Ectodermal cell (in vitro differentiated cells): ENCODE data around the gene LILRB5.
"Not testable (repeated sequence)": the region's sequence is repeated elsewhere in the genome, so short reads cannot be mapped to it uniquely, and the experiment has no call there.

ENCODE experiments used
- H3K27ac ChIP-seq: 2 replicates; pipeline ENCODE4 v1.7.0; 2013; ENCODE audit warnings: mild to moderate bottlenecking, low read depth, low read length; ENCODE audit not compliant: insufficient read depth, poor library complexity, severe bottlenecking
- H3K27me3 ChIP-seq: 2 replicates; pipeline ENCODE4 v1.7.0; 2013; ENCODE audit warnings: mild to moderate bottlenecking, low read length; ENCODE audit not compliant: insufficient read depth, control insufficient read depth, poor library complexity, severe bottlenecking
- H3K36me3 ChIP-seq: one replicate; pipeline ENCODE4 v1.7.0; 2013; ENCODE audit warnings: low read length; ENCODE audit not compliant: control insufficient read depth, insufficient read depth
- H3K4me1 ChIP-seq: one replicate; pipeline ENCODE4 v1.7.0; 2013; ENCODE audit warnings: low read length; ENCODE audit not compliant: control insufficient read depth, insufficient read depth
- H3K4me3 ChIP-seq: 2 replicates; pipeline ENCODE4 v1.7.0; 2013; ENCODE audit warnings: low read depth, low read length, control low read depth; ENCODE audit not compliant: insufficient read depth
- H3K9me3 ChIP-seq: 2 replicates; pipeline ENCODE4 v1.7.0; 2013; ENCODE audit warnings: mild to moderate bottlenecking, low read length, moderate library complexity; ENCODE audit not compliant: control insufficient read depth
- WGBS, 2 experiments: methylation state at CpG; one replicate each; pipeline ENCODE4 v1.1.7; 2013; ENCODE audit warnings: missing lambda C conversion rate in 2 of 2; 5-methylcytosine and 5-hydroxymethylcytosine counted together

The LILRB5 gene

DNA sequence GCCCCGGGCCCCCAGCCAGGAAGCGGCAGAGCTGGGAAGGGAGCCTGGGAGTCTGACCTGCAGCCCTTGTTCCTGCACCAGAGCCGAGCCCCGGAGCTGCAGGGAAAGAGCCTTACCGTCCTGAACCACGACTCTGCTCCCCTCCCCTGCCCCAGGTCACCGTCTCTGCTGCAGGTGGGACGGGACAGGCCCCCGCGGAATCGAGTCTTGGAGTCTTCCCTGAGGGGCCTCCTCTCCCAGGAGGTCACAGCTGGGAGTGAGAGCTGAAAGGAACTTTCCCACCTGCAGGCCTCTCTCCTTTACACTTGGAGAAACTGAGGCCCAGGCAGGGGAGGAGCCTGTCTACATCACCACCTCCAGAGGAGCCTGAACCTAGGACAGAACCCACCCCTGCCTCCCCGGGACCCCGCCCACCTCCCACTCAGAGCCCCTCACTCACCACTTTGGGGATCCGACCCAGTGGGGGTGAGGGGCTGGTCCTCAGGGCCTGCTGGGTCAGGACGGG lies 20.1 kb upstream of the LILRB5 start:
- H3K4me3 ChIP-seq, H3K4me1 ChIP-seq, H3K27ac ChIP-seq, H3K9me3 ChIP-seq, H3K36me3 ChIP-seq, H3K27me3 ChIP-seq: not testable (repeated sequence)
- WGBS, 2 experiments = 86 to 90% methylated on average over 12 of the region's 15 CpGs

DNA sequence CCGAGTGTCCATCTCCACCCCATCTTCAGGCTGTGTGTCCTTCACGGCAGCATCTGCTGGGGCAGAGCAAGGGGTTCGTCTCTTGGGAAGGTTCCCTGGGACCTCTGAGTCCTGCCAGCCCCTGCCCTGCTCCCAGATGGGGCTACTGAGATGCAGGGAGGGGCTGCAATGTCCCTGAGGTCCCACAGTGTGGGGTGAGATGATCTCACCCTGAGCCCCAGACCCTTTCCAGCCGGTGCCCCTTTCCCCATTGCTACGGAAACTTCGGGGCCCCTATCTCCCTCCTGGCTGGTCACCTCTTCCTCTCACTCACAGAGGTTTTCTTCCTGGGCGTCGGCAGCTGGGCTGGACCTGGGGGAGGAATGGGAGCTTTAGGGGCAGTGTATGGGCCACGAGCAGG lies 18.9 kb upstream of the LILRB5 start:
- 82 to 91% methylated on average over 6 of the region's 9 CpGs for WGBS, 2 experiments
- Histone ChIP-seq H3K27me3 (no peaks in the 10 kb centered on the region), H3K9me3 (no peaks in the 10 kb centered on the region), H3K27ac (no peak overlapping the region), H3K4me3 (no peak overlapping the region), H3K4me1 (no peaks in the 10 kb centered on the region), H3K36me3 (no peaks in the 10 kb centered on the region)

DNA sequence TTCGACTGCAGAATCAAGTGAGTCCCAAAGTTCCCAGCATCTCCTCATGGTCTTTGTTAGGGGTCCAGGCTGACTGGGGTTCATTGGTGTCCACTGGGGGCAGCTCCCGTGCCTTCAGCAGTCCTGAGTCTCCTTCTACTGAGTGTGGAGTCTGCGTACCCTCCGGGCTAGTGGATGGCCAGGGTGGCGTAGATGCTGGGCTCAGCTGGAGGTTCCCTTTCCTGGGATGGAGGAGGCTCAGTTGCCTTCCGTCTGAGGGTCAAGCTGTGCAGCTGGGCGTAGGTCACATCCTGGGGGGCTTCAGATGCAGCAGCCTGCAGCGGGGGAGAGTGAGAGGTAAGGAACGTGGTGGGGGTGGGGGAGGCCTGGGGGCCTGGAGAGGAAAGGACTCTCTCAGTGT lies 17.4 kb upstream of the LILRB5 start:
- not testable (repeated sequence) for H3K27ac ChIP-seq, H3K9me3 ChIP-seq, H3K4me3 ChIP-seq, H3K4me1 ChIP-seq, H3K36me3 ChIP-seq, H3K27me3 ChIP-seq
- 76 to 79% methylated on average over 9 of the region's 9 CpGs for WGBS, 2 experiments

DNA sequence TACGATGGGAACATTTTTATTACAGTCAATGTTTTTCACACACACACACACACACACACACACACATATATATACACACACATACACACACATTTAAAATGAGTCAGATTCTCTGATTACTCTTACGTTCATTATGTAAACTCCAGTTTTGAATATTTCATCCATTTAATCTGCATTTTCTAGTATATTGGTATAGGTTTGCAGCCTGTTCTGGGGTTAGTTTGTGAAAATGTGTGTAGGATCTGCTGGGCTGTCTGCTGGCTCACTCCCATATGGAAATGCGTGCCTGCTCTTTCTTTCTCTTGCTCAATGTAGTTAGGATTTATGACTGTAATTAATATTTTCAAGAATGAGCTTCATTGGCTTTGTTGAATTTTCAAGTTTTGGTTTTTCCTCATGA lies 16.7 kb upstream of the LILRB5 start:
- Histone ChIP-seq H3K27me3 (no peaks in the 10 kb centered on the region), H3K4me1 (no peaks in the 10 kb centered on the region), H3K36me3 (no peaks in the 10 kb centered on the region), H3K27ac (no peak overlapping the region), H3K9me3 (no peaks in the 10 kb centered on the region), H3K4me3 (no peak overlapping the region)
- WGBS, 2 experiments = 93 to 94% methylated on average over 2 to 3 of the region's 3 CpGs

DNA sequence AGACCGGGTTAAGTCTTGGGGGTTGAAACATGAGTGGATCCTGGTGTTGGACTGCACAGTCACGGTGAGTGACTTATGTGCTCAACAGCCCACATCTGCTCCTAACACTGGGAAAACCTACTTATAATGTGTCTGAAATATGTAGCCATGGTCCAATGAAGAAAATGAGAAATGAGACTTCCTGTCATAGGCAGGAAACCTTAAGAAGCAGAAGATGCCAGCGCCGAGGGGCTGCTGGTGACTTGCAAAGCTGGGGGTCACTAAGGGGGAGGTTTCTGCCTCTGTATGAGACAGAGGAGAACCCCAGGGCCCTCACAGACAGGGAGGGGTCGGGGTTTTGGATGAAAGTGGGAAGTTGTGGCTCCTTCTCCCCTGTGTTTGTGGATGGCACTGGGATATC lies 15.1 kb upstream of the LILRB5 start:
- H3K4me3 ChIP-seq, H3K27ac ChIP-seq, H3K27me3 ChIP-seq, H3K9me3 ChIP-seq, H3K4me1 ChIP-seq, H3K36me3 ChIP-seq: not testable (repeated sequence)
- WGBS, 2 experiments = 86 to 88% methylated on average over 5 of the region's 5 CpGs

DNA sequence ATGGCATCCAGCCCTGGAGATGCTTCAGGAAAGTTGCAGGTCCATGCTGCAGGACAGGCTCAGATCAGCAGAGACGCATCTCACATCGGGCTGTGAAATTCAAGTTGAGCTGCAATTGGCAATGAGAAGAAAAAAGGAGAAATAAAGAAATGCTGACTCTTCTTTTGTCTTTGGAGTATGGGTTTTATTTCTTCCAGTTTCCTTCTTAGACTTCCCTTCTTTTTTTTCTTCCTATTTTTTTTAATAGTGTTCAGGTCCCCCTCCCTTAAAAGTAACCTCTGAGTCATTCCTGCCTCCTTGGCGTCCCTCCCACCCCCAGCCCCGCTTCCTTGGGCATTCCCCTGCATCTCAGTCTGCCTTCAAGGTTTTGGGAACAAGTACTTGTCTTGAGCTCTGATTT lies 14.5 kb upstream of the LILRB5 start:
- 76 to 89% methylated on average over 3 to 4 of the region's 4 CpGs for WGBS, 2 experiments
- not testable (repeated sequence) for H3K9me3 ChIP-seq, H3K27me3 ChIP-seq

DNA sequence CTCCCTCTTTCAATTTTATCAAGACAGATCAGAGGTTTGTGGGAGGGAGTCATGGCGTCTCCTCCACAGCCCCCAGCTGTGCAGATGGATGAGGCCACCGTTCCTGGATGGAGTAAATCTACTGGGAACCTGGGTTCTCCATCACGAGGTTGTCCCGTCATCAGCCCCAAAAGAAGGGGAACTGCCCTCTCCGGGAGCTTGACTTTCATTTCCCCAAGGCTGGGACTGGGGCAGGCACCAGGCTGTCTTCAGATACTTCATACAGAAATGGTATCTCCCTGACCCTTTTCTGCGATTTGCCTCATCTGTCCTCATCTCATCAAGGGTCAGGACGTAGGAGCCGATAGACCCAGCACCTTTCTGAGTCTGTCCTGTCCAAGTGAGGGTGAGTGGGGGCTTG lies 14.0 kb upstream of the LILRB5 start:
- Histone ChIP-seq H3K4me1 (no peaks in the 10 kb centered on the region), H3K36me3 (no peaks in the 10 kb centered on the region), H3K4me3 (no peak overlapping the region), H3K9me3 (no peaks in the 10 kb centered on the region), H3K27me3 (peaks cover 5% of the 10 kb centered on the region), H3K27ac (no peak overlapping the region)
- WGBS, 2 experiments = 88 to 91% methylated on average over 8 of the region's 8 CpGs

More for the DNA sequence above, 14.5 kb upstream of the LILRB5 start:
- H3K36me3 ChIP-seq, H3K4me1 ChIP-seq, H3K4me3 ChIP-seq, H3K27ac ChIP-seq: not testable (repeated sequence)

DNA sequence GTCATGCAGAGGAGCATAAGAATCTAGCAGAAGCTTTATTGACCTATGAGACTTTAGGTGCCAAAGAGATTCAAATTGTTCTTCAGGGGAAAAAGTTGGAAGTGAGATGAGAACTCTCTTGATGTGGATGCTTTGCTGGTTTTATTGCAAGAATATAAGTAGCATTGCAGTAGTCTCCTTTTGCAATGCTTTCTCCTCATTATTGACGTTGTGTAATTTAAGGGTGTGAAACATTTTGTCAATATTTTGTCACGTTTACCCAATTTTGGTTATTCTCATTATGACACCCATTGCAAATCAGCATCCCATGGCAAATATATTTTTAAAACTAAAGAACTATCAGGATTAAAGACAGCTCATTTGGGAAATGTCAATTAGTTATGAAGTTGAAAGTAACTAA lies 11.9 kb upstream of the LILRB5 start:
- no peak overlapping the region for H3K4me3 ChIP-seq
- no peak overlapping the region for H3K27ac ChIP-seq
- H3K36me3 ChIP-seq = no peaks in the 10 kb centered on the region
- WGBS, 2 experiments = 25 to 73% methylated on average over 1 to 2 of the region's 2 CpGs
- H3K9me3 ChIP-seq = no peaks in the 10 kb centered on the region
- no peaks in the 10 kb centered on the region for H3K4me1 ChIP-seq
- peaks cover 5% of the 10 kb centered on the region for H3K27me3 ChIP-seq

DNA sequence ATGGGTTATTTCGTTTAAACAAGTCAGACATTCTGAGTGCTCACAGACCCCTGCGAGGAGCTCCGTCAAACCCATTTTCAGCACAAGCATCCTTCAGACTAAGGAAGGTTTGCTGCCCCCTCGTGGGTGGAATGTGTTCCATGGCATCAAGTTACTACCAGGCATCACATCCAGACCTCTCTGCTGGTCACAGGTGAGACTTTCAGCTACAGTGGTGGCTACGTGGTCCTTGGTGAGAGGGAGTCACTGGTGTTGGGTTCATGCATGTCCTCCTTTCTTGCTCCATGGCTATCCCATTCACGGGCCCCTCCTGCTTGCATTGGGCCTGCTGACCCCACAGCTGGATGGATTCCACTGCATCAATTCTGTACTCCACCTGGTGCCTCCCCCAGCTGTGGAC lies 9.1 kb upstream of the LILRB5 start:
- Histone ChIP-seq H3K4me1 (no peaks in the 10 kb centered on the region), H3K36me3 (no peaks in the 10 kb centered on the region), H3K9me3 (no peaks in the 10 kb centered on the region), H3K4me3 (no peak overlapping the region), H3K27me3 (peaks cover 5% of the 10 kb centered on the region), H3K27ac (no peak overlapping the region)
- 11 to 12% methylated on average over 6 of the region's 6 CpGs for WGBS, 2 experiments

DNA sequence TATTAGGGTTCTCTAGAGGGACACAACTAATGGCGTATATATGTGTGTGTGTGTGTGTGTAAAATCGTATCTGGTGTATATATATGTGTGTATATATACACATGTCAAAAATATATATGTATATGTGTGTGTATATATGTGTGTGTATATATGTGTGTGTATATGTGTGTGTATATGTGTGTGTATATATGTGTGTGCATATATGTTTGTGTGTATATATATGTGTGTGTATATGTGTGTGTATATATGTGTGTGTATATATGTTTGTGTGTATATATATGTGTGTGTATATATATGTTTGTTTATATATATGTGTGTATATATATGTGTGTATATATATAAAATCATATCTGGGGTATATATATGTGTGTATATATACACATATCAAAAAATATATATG lies 5.4 kb upstream of the LILRB5 start:
- Histone ChIP-seq H3K4me1 (no peaks in the 10 kb centered on the region), H3K27me3 (no peaks in the 10 kb centered on the region), H3K36me3 (no peaks in the 10 kb centered on the region), H3K9me3 (no peaks in the 10 kb centered on the region), H3K4me3 (no peak overlapping the region), H3K27ac (no peak overlapping the region)
- WGBS, 2 experiments = 83 to 94% methylated on average over 2 of the region's 2 CpGs

DNA sequence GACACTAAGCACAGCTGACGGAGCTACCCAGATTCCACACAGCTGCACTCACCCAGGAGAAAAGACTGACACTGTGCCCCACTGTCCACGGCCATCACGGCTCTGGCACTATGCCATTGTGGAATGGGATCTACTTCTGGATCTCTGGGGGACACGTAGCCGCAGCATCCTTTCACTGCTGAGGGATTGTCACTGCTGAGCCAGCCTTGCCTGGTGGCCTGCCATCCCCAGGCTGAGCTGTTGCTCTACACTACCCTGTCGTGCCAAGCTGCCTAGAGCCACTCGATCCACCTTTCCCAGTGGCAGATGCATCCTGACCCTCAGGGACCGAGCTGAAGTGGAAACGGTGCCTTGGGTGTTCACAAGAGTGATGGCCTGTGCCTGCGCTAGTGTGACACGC lies 5.0 kb upstream of the LILRB5 start:
- no peak overlapping the region for H3K4me3 ChIP-seq
- no peak overlapping the region for H3K27ac ChIP-seq
- no peaks in the 10 kb centered on the region for H3K36me3 ChIP-seq
- no peaks in the 10 kb centered on the region for H3K4me1 ChIP-seq
- 90 to 91% methylated on average over 11 of the region's 11 CpGs for WGBS, 2 experiments
- H3K9me3 ChIP-seq = no peaks in the 10 kb centered on the region
- no peaks in the 10 kb centered on the region for H3K27me3 ChIP-seq
